ENCODE results near the gene GABPA. TPM values are rescaled to one million over a fixed set of nuclear protein-coding genes. Genes with fewer than 3 reads are reported as not detected.

Gene GABPA
- total RNA-seq, 1 experiment from 2014 or later, result 18.2 TPM

DNA sequence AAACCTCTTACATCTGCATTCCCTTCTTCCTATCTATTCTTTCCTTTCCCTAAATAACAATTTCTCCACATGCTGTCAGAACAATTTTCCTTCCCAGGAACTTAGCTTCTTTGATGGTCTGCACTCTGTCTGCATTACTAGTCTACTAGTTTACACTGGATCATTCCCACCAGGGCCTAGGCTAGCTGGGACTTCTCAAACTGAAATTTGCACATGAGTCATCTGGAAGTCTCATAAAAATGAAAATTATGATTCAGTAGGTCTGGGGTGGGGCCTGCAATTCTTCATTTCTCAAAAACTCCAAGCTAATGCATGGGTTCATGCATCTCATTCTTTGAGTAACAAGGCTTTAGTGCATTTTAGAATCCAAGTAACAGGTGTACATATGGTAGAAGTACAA, 74.2 kb downstream of the GABPA start:
- no peak overlapping the region for H3K4me3 ChIP-seq
- no peak overlapping the region for H3K27ac ChIP-seq
- no peaks in the 10 kb centered on the region for H3K9me3 ChIP-seq (ENCODE audit: insufficient read depth, low read depth)
- TF ChIP-seq, protein P1, sequence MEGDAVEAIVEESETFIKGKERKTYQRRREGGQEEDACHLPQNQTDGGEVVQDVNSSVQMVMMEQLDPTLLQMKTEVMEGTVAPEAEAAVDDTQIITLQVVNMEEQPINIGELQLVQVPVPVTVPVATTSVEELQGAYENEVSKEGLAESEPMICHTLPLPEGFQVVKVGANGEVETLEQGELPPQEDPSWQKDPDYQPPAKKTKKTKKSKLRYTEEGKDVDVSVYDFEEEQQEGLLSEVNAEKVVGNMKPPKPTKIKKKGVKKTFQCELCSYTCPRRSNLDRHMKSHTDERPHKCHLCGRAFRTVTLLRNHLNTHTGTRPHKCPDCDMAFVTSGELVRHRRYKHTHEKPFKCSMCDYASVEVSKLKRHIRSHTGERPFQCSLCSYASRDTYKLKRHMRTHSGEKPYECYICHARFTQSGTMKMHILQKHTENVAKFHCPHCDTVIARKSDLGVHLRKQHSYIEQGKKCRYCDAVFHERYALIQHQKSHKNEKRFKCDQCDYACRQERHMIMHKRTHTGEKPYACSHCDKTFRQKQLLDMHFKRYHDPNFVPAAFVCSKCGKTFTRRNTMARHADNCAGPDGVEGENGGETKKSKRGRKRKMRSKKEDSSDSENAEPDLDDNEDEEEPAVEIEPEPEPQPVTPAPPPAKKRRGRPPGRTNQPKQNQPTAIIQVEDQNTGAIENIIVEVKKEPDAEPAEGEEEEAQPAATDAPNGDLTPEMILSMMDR (conservative IDR thresholded peaks at IDR 0.05), result no peak
- TF ChIP-seq EZH2 (IDR thresholded peaks at IDR 0.05; ENCODE audit: low read depth), result no peak
- H3K4me1 ChIP-seq (replicated peaks; ENCODE audit: insufficient read depth), result no peaks in the 10 kb centered on the region
- no peaks in the 10 kb centered on the region for H3K79me2 ChIP-seq (ENCODE audit: low read depth)
- no peak overlapping the region for H3K4me2 ChIP-seq
- no peak overlapping the region for H2AFZ ChIP-seq
- H4K20me1 ChIP-seq (ENCODE audit: insufficient read depth), result no peaks in the 10 kb centered on the region
- no peaks in the 10 kb centered on the region for H3K9me2 ChIP-seq (ENCODE audit: insufficient read depth)
- ChIA-PET POLR2A (ENCODE audit: unreplicated experiment) (no interaction called here), CTCF (no interaction called here)
- intact Hi-C loops (cut with micrococcal nuclease; ENCODE audit: unreplicated experiment), result no loop called here
- H3F3A ChIP-seq (ENCODE audit: insufficient read depth, low read depth), result no peaks in the 10 kb centered on the region
- H3K27me3 ChIP-seq (ENCODE audit: insufficient read depth, low read depth), result no peaks in the 10 kb centered on the region
- DNase-seq, result no peak
- no TSS peak for BruUV-seq (replicated peaks)
- no peaks in the 10 kb centered on the region for H3K36me3 ChIP-seq (ENCODE audit: low read depth)

DNA sequence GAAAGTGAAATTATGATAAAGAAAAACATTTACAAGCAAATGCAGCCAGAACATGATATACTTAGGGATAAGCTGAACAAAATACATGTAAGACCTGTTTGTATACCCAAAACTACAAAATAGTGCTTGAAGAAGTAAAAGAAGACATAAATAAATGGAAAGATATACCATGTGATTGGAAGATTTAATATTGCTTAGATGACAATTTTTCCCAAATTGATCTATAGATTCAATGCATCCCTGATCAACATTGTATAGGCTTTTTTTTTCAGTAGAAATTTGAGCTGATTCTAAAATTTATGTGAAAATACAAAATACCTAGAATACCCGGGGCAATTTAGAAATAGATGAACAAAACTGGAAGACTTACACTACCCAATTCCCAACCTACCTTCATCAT, 76.4 kb downstream of the GABPA start:
- Histone ChIP-seq H3K4me3 (no peak overlapping the region), H3K4me1 (replicated peaks; ENCODE audit: insufficient read depth) (no peaks in the 10 kb centered on the region), H3F3A (ENCODE audit: insufficient read depth, low read depth) (no peaks in the 10 kb centered on the region), H3K36me3 (ENCODE audit: low read depth) (no peaks in the 10 kb centered on the region), H3K27me3 (ENCODE audit: insufficient read depth, low read depth) (no peaks in the 10 kb centered on the region), H3K79me2 (ENCODE audit: low read depth) (no peaks in the 10 kb centered on the region), H3K27ac (no peak overlapping the region), H4K20me1 (ENCODE audit: insufficient read depth) (no peaks in the 10 kb centered on the region), H2AFZ (no peak overlapping the region), H3K9me3 (ENCODE audit: insufficient read depth, low read depth) (no peaks in the 10 kb centered on the region), H3K4me2 (no peak overlapping the region), H3K9me2 (ENCODE audit: insufficient read depth) (no peaks in the 10 kb centered on the region)
- no peak for DNase-seq
- no TSS peak for BruUV-seq (replicated peaks)
- intact Hi-C loops (cut with micrococcal nuclease; ENCODE audit: unreplicated experiment), result no loop called here
- CTCF ChIA-PET, result no interaction called here
- TF ChIP-seq, protein P1 (conservative IDR thresholded peaks at IDR 0.05), result no peak
- no peak for TF ChIP-seq EZH2 (IDR thresholded peaks at IDR 0.05; ENCODE audit: low read depth)
- POLR2A ChIA-PET (ENCODE audit: unreplicated experiment), result interaction anchor here (0.7 kb wide), 1 partner anchor 933 kb away, joined by 3 read pairs; no protein-coding TSS in a partner anchor

DNA sequence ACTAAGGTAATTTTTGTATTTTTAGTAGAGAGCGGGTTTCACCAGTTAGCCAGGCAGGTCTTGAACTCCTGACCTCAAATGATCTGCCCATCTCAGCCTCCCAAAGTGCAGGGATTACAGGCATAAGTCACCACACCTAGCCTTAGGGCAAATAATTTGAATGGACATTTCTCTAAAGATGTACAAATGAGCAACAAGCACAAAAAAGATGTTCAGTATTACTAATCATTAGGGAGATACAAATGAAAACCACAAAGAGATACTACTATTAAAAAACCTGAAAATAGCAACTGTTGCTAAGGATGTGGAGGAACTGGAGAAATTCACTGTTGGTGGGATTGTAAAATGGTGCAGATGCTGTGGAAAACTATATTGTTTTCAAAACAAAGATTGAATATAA, 79.1 kb downstream of the GABPA start:
- Histone ChIP-seq H3K27me3 (ENCODE audit: insufficient read depth, low read depth) (no peaks in the 10 kb centered on the region), H3F3A (ENCODE audit: insufficient read depth, low read depth) (no peaks in the 10 kb centered on the region), H4K20me1 (ENCODE audit: insufficient read depth) (no peaks in the 10 kb centered on the region), H2AFZ (no peak overlapping the region), H3K4me1 (replicated peaks; ENCODE audit: insufficient read depth) (no peaks in the 10 kb centered on the region), H3K4me3 (no peak overlapping the region), H3K9me2 (ENCODE audit: insufficient read depth) (no peaks in the 10 kb centered on the region), H3K79me2 (ENCODE audit: low read depth) (no peaks in the 10 kb centered on the region), H3K9me3 (ENCODE audit: insufficient read depth, low read depth) (no peaks in the 10 kb centered on the region), H3K36me3 (ENCODE audit: low read depth) (no peaks in the 10 kb centered on the region), H3K27ac (no peak overlapping the region), H3K4me2 (no peak overlapping the region)
- intact Hi-C loops (cut with micrococcal nuclease; ENCODE audit: unreplicated experiment), result no loop called here
- no TSS peak for BruUV-seq (replicated peaks)
- POLR2A ChIA-PET (ENCODE audit: unreplicated experiment), result no interaction called here
- no peak for TF ChIP-seq EZH2 (IDR thresholded peaks at IDR 0.05; ENCODE audit: low read depth)
- TF ChIP-seq, protein P1 (conservative IDR thresholded peaks at IDR 0.05), result no peak
- CTCF ChIA-PET, result interaction anchor here (0.6 kb wide), 1 partner anchor 934 kb away, joined by 3 read pairs; no protein-coding TSS in a partner anchor
- DNase-seq, result no peak

Measured in PC-9 (cell line).